ENCODE data around the gene EML1.

EML1 gene

GRCh38 chr14:99829450-99829849 lies 36.2 kb downstream of the EML1 start:
- DNase-seq (ENCODE audit: low read depth), result no peak

GRCh38 chr14:99831303-99831702 lies 38.1 kb downstream of the EML1 start:
- no peak for DNase-seq (ENCODE audit: low read depth)

- no peak for DNase-seq (ENCODE audit: low read depth)
These were observed 38.9 kb downstream of the EML1 start for GRCh38 chr14:99831903-99832685.

GRCh38 chr14:99837822-99838221 lies 44.6 kb downstream of the EML1 start:
- DNase-seq (ENCODE audit: low read depth), result no peak

- no peak for DNase-seq (ENCODE audit: low read depth)
These were observed 45.5 kb downstream of the EML1 start for GRCh38 chr14:99838639-99839134.

- no peak for DNase-seq (ENCODE audit: low read depth)
These were observed 46.5 kb downstream of the EML1 start for GRCh38 chr14:99839696-99840095.

- DNase-seq (ENCODE audit: low read depth), result no peak
These were observed 47.1 kb downstream of the EML1 start for GRCh38 chr14:99840265-99840664.

GRCh38 chr14:99840774-99841305 lies 47.6 kb downstream of the EML1 start:
- DNase-seq (ENCODE audit: low read depth), result no peak

- no peak for DNase-seq (ENCODE audit: low read depth)
These were observed 48.3 kb downstream of the EML1 start for GRCh38 chr14:99841436-99842071.

- no peak for DNase-seq (ENCODE audit: low read depth)
These were observed 48.9 kb downstream of the EML1 start for GRCh38 chr14:99842141-99842540.

- DNase-seq (ENCODE audit: low read depth), result no peak
These were observed 53.6 kb downstream of the EML1 start for GRCh38 chr14:99846808-99847207.

GRCh38 chr14:99850709-99851108 lies 57.5 kb downstream of the EML1 start:
- DNase-seq (ENCODE audit: low read depth), result no peak

- no peak for DNase-seq (ENCODE audit: low read depth)
These were observed 59.4 kb downstream of the EML1 start for GRCh38 chr14:99852578-99852977.

GRCh38 chr14:99853206-99853605 lies 60.0 kb downstream of the EML1 start:
- DNase-seq (ENCODE audit: low read depth), result no peak

- no peak for DNase-seq (ENCODE audit: low read depth)
These were observed 61.6 kb downstream of the EML1 start for GRCh38 chr14:99854831-99855230.

GRCh38 chr14:99855271-99855670 lies 62.1 kb downstream of the EML1 start:
- DNase-seq (ENCODE audit: low read depth), result no peak

- no peak for DNase-seq (ENCODE audit: low read depth)
These were observed 64.3 kb downstream of the EML1 start for GRCh38 chr14:99857551-99857950.

- no peak for DNase-seq (ENCODE audit: low read depth)
These were observed 67.0 kb downstream of the EML1 start for GRCh38 chr14:99860219-99860618.

- no peak for DNase-seq (ENCODE audit: low read depth)
These were observed 68.9 kb downstream of the EML1 start for GRCh38 chr14:99862136-99862535.

- DNase-seq (ENCODE audit: low read depth), result no peak
These were observed 69.8 kb downstream of the EML1 start for GRCh38 chr14:99863059-99863458.

- no peak for DNase-seq (ENCODE audit: low read depth)
These were observed 72.2 kb downstream of the EML1 start for GRCh38 chr14:99865408-99865807.

GRCh38 chr14:99870617-99871016 lies 77.4 kb downstream of the EML1 start:
- DNase-seq (ENCODE audit: low read depth), result no peak

GRCh38 chr14:99871771-99872170 lies 78.6 kb downstream of the EML1 start:
- DNase-seq (ENCODE audit: low read depth), result no peak
